Motor neuron (in vitro differentiated cells): ENCODE data around the gene PPP1R9A. TPM values are rescaled to one million over a fixed set of nuclear protein-coding genes. Genes with fewer than 3 reads are reported as not detected.
"Not testable (repeated sequence)": the region's sequence is repeated elsewhere in the genome, so short reads cannot be mapped to it uniquely, and the experiment has no call there.

Source experiments
- ATAC-seq, 8 experiments: fragments of 200-7000 bp; cut with Tn5 transposase; replicated peaks in 6 of 8; 2 replicates each; pipeline ENCODE4 v1.8.0; 2021; ENCODE audit warnings: mild to moderate bottlenecking in 8 of 8, moderate library complexity in 8 of 8
- H3K27ac ChIP-seq, 2 donors: fragments of 250-450 bp; sonication (Bioruptor Pico); 2 replicates each; pipeline ENCODE4 v1.9.0; 2021; ENCODE audit warnings: antibody characterized with exemption in 2 of 2, mild to moderate bottlenecking in 2 of 2, moderate library complexity in 1 of 2
- H3K4me1 ChIP-seq, 2 donors: fragments of 250-450 bp; sonication (Bioruptor Pico); replicated peaks in 1 of 2; 2 replicates each; pipeline ENCODE4 v1.6.1; 2021; ENCODE audit warnings: antibody characterized with exemption in 2 of 2, mild to moderate bottlenecking in 2 of 2, moderate library complexity in 1 of 2
- H3K4me3 ChIP-seq, 5 donors: fragments of 250-450 bp; sonication (Bioruptor Pico); 2 replicates each; pipeline ENCODE4 v1.9.0; 2021; ENCODE audit warnings: antibody characterized with exemption in 5 of 5, mild to moderate bottlenecking in 5 of 5, moderate library complexity in 4 of 5
- whole genome bisulfite sequencing, 10 experiments: fragments of 450-650 bp; shearing (Covaris generic); methylation state at CpG; one replicate each; pipeline ENCODE4 v1.0.0; 2022; 5-methylcytosine and 5-hydroxymethylcytosine counted together
- in situ Hi-C, 9 experiments: fragments of 400-800 bp; cut with MboI; loops; one replicate each; pipeline ENCODE4 v1.15.0; 2021; ENCODE audit warnings: low sequenced_read_pairs in 9 of 9, low pct_unique_long_range_greater_than_20kb in 2 of 9; ENCODE audit not compliant: unreplicated experiment in 9 of 9
- total RNA-seq, 8 experiments: library from RNA; unstranded; fragments of 300-600 nt; gene quantifications; 2 replicates each; pipeline versions ENCODE4 v1.2.3 to v1.2.4, GENCODE V29; 2022

Gene PPP1R9A
- total RNA-seq, 8 experiments from 2014 or later = 0.03 to 26.6 (median 16.1) TPM

GRCh38 chr7:94971051-94971867 is 63.9 kb downstream of the PPP1R9A start:
- H3K4me1 ChIP-seq = peaks cover 3 to 10% of the 10 kb centered on the region in 2 donors
- WGBS, 10 experiments = 14 to 95% (median 82%) methylated on average over 2 to 4 of the region's 4 CpGs
- H3K27ac ChIP-seq = no peak overlapping the region
- no peak overlapping the region for H3K4me3 ChIP-seq
- ATAC-seq = no peak
- in situ Hi-C loops = no loop called here

GRCh38 chr7:94972296-94972695 is 64.9 kb downstream of the PPP1R9A start:
- ATAC-seq = peak in 5 of 8 experiments; percentile 66 to 71 (median 70)
- H3K27ac ChIP-seq = no peak overlapping the region
- WGBS, 10 experiments = 0 to 100% (median 36%) methylated on average over 1 to 2 of the region's 2 CpGs; no CpG with 5 or more reads in 1 of the 10 experiments

GRCh38 chr7:94973844-94974243 is 66.5 kb downstream of the PPP1R9A start:
- 25 to 100% (median 83%) methylated on average over 1 to 3 of the region's 3 CpGs; no CpG with 5 or more reads in 2 of the 10 experiments for WGBS, 10 experiments
- Histone ChIP-seq H3K4me1 (peaks cover 3 to 10% of the 10 kb centered on the region in 2 donors), H3K4me3 (no peak overlapping the region), H3K27ac (no peak overlapping the region)
- in situ Hi-C loops = no loop called here
- ATAC-seq = no peak

More at GRCh38 chr7:94972296-94972695, 64.9 kb downstream of the PPP1R9A start:
- in situ Hi-C loops = no loop called here
- H3K4me1 ChIP-seq = peaks cover 3 to 10% of the 10 kb centered on the region in 2 donors
- no peak overlapping the region for H3K4me3 ChIP-seq

GRCh38 chr7:94974423-94974822 is 67.0 kb downstream of the PPP1R9A start:
- in situ Hi-C loops = no loop called here
- ATAC-seq = peak in 3 of 8 experiments; percentile 30 to 66 (median 31)
- H3K4me1 ChIP-seq = peaks cover 3 to 10% of the 10 kb centered on the region in 2 donors
- H3K27ac ChIP-seq = no peak overlapping the region
- H3K4me3 ChIP-seq = no peak overlapping the region
- 19 to 86% (median 63%) methylated on average over 3 to 4 of the region's 4 CpGs; no CpG with 5 or more reads in 1 of the 10 experiments for WGBS, 10 experiments

- peak in 1 of 8 experiments; percentile 34 for ATAC-seq
- H3K27ac ChIP-seq = no peak overlapping the region
- H3K4me1 ChIP-seq = peaks cover 3 to 10% of the 10 kb centered on the region in 2 donors
- in situ Hi-C loops = no loop called here
- H3K4me3 ChIP-seq = no peak overlapping the region
Measured at GRCh38 chr7:94975336-94975735, 67.9 kb downstream of the PPP1R9A start.

GRCh38 chr7:94980418-94981142 is 73.2 kb downstream of the PPP1R9A start:
- Histone ChIP-seq H3K4me1 (no peaks in the 10 kb centered on the region), H3K4me3 (no peak overlapping the region), H3K27ac (no peak overlapping the region)
- peak in 1 of 8 experiments; percentile 52 for ATAC-seq
- 57 to 100% (median 90%) methylated on average over 2 to 5 of the region's 6 CpGs; no CpG with 5 or more reads in 1 of the 10 experiments for WGBS, 10 experiments
- in situ Hi-C loops = no loop called here

GRCh38 chr7:94995921-94996320 is 88.5 kb downstream of the PPP1R9A start:
- ATAC-seq = no peak
- Histone ChIP-seq H3K27ac (no peak overlapping the region), H3K4me1 (no peaks in the 10 kb centered on the region), H3K4me3 (no peak overlapping the region)
- WGBS, 10 experiments = 0 to 100% (median 76%) methylated on average over 1 of the region's 1 CpG
- in situ Hi-C loops = no loop called here

GRCh38 chr7:94996369-94996768 is 89.0 kb downstream of the PPP1R9A start:
- Histone ChIP-seq H3K4me1 (no peaks in the 10 kb centered on the region), H3K4me3 (no peak overlapping the region), H3K27ac (no peak overlapping the region)
- in situ Hi-C loops = no loop called here
- no peak for ATAC-seq

- in situ Hi-C loops = no loop called here
Measured at GRCh38 chr7:94997547-94997946, 90.2 kb downstream of the PPP1R9A start.

GRCh38 chr7:94998266-94999068 is 91.1 kb downstream of the PPP1R9A start:
- in situ Hi-C loops = no loop called here
- peak in 1 of 8 experiments; percentile 69 for ATAC-seq

More at GRCh38 chr7:94997547-94997946, 90.2 kb downstream of the PPP1R9A start:
- WGBS, 10 experiments = 6 to 100% (median 69%) methylated on average over 1 to 2 of the region's 2 CpGs; no CpG with 5 or more reads in 2 of the 10 experiments
- ATAC-seq = peak in 1 of 8 experiments; percentile 48
- Histone ChIP-seq H3K4me3 (no peak overlapping the region), H3K4me1 (no peaks in the 10 kb centered on the region), H3K27ac (no peak overlapping the region)

GRCh38 chr7:94999069-94999351 is 91.6 kb downstream of the PPP1R9A start:
- Histone ChIP-seq H3K4me3 (no peak overlapping the region), H3K27ac (no peak overlapping the region), H3K4me1 (no peaks in the 10 kb centered on the region)
- in situ Hi-C loops = no loop called here
- ATAC-seq = peak in 1 of 8 experiments; percentile 81

More at GRCh38 chr7:94998266-94999068, 91.1 kb downstream of the PPP1R9A start:
- no peak overlapping the region for H3K27ac ChIP-seq
- H3K4me1 ChIP-seq = no peaks in the 10 kb centered on the region
- WGBS, 10 experiments = 20 to 97% (median 76%) methylated on average over 2 to 3 of the region's 3 CpGs; no CpG with 5 or more reads in 2 of the 10 experiments
- no peak overlapping the region for H3K4me3 ChIP-seq

GRCh38 chr7:94999601-95000000 is 92.2 kb downstream of the PPP1R9A start:
- H3K4me1 ChIP-seq, in situ Hi-C loops, ATAC-seq, H3K4me3 ChIP-seq, H3K27ac ChIP-seq: not testable (repeated sequence)
- 34 to 100% (median 94%) methylated on average over 1 to 5 of the region's 5 CpGs; no CpG with 5 or more reads in 1 of the 10 experiments for WGBS, 10 experiments

- in situ Hi-C loops = no loop called here
- ATAC-seq = no peak
- Histone ChIP-seq H3K27ac (no peak overlapping the region), H3K4me1 (peaks cover 0 to 2% of the 10 kb centered on the region in 2 donors), H3K4me3 (no peak overlapping the region)
- 6 to 100% (median 93%) methylated on average over 2 to 3 of the region's 3 CpGs; no CpG with 5 or more reads in 1 of the 10 experiments for WGBS, 10 experiments
Measured at GRCh38 chr7:95001258-95001657, 93.9 kb downstream of the PPP1R9A start.
